Fibroblast of peridontal ligament (primary cell): ENCODE results near the gene NTRK3.

Experiments used
- DNase-seq: peaks from one replicate; pipeline ENCODE4 v3.0.0-alpha.2; 2010; ENCODE audit errors: extremely low read depth

The NTRK3 gene

GRCh38 chr15:87942316-87942715 is 314.2 kb downstream of the NTRK3 start:
- no peak for DNase-seq

DNA sequence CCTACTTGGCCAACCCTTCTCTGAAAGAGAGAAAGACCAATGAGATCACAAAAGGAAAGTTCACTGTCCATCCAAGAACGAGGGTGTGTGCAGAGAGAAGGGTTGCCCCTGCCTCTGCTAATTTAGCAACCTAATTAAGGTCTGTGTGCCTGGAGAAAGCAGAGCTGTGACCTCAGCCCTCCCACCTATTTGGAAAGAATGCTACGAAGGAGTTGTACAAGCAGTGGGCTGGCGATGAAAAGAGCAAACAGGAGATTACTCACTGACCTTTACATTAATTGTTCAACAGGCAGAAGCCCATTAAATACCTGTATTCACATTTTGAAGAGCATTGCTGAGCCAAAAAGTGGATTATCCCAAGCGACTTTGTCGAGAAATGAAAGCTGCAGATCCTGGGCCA is 314.9 kb downstream of the NTRK3 start:
- no peak for DNase-seq

DNA sequence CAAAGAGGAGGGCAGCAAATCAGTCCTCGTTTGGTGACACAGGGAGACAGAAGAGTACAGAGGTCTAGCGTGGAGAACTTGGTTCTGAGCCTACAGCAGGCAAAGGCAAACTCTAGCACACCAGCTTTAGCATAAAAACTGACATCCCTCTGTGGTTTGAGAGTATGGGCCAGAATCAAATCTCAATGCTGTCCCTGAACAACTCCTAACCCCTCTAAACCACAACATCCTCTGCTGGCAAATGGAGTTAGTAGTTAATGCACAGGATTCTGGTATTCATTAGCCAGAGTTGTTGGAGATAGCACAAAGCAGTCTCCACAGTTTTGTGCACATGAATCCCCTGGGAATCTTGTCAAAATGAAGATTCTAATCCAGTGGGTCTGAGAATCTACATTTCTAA is 315.8 kb downstream of the NTRK3 start:
- no peak for DNase-seq

DNA sequence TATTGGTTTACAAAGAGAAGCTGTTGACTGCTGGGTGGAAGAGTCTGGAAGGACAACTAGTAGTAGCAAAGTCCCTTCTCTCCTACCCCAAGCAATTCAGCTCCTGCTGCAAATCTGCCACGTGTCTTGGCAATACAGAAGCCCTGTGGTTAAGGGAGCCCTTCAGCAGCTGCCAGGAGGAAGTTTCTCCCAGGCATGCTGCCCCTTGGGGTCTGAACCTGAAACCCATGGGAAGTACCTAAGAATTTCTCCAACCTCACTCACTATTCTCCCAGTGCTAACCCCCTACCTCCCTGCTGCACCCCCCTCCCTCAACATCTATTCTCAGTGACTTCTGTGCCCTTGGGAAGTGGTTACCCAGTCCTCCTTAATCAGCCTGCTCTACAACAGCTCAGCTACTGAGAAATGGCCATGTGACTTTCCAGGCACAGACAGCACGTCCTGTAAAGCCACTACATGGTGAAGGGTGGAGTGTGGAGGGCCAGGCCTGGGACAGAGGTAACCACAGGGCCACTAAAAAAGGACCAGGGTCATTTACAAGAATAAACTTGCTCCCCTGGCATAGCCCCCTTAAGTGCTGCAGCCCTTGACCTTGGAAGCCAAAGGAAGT is 316.6 kb downstream of the NTRK3 start:
- DNase-seq: no peak

GRCh38 chr15:87938031-87938430 is 318.5 kb downstream of the NTRK3 start:
- no peak for DNase-seq

GRCh38 chr15:87935583-87935982 is 321.0 kb downstream of the NTRK3 start:
- DNase-seq: no peak

GRCh38 chr15:87931584-87931983 is 325.0 kb downstream of the NTRK3 start:
- DNase-seq: no peak

DNA sequence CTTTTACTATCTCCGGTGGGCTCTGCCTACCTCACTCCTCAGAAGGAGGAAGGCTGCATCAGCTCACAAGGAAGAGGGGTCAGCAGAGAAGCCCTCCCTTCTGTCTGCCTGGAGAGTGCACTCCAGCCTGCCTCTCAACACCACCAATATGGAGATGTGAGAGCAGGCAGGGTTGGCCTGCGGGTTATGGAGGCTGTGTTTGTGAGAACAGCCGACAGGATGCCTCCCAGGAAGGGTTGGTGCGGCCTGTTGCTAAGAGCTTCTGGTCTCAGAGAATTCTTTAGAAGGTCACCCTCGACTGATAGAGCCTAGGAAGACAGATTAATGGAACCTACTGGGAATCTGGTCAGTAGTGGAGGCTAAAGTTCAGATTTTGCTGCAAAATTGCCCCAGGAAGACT is 326.1 kb downstream of the NTRK3 start:
- DNase-seq: no peak

- DNase-seq: no peak
Observed at GRCh38 chr15:87929841-87930240, 326.7 kb downstream of the NTRK3 start.

GRCh38 chr15:87924433-87924832 is 332.1 kb downstream of the NTRK3 start:
- DNase-seq: no peak

- DNase-seq: no peak
Observed at GRCh38 chr15:87919064-87919463, 337.5 kb downstream of the NTRK3 start.

DNA sequence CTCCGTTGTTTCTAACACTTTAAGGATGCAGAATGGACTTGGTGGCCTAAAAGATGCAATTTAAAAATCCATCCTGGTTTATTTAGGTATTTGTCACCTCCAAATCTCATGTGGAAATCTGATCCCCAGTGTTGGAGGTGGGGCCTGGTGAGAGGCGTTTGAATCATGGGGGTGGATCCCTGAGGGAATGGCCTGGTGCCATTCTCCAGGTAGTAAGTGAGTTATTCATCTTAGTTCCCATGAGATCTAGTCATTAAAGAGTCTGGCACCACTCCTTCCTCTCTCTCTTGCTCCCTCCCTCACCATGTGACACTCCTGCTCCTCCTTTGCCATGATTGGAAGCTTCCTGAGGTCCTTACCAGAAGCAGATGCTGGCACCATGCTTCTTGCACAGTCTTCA is 339.1 kb downstream of the NTRK3 start:
- DNase-seq: no peak

- DNase-seq: no peak
Observed at GRCh38 chr15:87916208-87916607, 340.3 kb downstream of the NTRK3 start.

DNA sequence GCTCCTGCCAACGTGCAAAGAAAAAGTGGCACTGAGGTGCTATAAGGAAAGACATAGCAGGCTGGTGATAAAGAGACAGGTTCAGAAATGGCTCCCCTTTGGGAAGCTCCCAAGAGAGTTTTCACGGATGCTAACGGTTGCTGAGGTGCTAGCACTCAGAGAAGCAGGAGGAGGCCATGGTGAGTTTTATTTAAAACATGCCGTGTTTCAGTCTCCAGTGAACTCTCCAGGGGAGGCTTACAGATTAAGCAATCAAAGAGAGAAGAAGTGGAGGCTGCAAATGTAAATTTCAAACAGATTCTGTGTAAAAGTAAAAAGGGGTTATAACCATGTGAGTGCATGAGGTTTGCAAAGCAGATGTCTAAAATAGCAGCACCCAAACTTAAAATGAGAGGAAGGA is 346.2 kb downstream of the NTRK3 start:
- DNase-seq: peak; percentile 1

DNA sequence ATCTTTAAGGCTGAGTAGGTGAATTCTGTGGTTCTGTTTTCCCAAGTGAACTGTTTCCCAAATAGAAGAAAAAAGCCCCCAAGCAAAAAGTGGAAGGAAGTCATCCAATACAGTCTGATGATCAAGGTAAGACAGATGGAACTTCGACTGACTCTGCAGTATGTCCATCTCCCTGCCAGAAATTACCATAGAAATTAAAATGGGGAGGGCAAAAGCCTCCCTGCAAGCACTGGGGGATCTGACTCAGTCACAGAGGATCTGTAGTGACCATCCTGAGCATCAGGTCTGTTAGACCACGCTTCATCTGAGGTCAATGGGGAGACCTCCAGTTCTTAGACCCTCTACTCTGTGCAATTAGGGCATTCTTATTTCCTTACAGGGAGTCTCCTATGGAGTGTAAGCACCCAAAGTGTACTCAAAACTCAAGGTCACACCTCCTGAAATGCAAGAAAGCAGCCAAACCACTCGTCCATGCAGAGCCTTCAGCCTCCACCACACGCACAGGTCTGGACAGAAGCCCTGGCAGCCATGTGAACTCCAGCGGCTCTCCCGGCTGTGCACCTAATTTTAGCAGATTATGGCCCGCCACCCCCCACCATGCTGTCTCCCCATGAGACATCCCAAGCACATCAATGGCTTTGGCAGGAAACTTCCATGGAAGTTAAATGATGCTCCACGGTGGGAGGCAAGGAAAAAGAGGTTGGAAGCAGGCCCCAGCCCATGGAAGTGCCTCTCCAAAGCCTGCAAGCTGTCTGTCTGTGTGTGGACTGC is 348.7 kb downstream of the NTRK3 start:
- DNase-seq: no peak

DNA sequence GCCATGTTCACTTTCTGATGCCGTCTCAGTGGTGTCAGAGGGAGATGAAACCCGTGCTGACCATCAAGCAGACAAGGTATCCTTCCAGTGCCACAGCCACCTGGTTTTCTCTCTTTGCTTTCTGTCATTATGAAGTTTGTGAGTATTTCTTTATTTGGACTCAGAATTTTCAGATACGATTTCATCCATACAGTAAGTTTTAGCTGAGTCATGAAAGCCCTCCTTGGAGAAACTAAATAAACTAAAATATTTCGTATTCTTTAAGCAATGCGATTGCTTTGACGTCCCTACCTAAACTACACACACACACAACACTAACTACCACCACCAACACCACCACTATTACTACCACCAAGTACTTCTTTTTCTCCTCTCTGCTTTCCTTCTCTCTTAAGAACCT is 350.1 kb downstream of the NTRK3 start:
- no peak for DNase-seq

- no peak for DNase-seq
Observed at GRCh38 chr15:87902772-87903426, 353.6 kb downstream of the NTRK3 start.

DNA sequence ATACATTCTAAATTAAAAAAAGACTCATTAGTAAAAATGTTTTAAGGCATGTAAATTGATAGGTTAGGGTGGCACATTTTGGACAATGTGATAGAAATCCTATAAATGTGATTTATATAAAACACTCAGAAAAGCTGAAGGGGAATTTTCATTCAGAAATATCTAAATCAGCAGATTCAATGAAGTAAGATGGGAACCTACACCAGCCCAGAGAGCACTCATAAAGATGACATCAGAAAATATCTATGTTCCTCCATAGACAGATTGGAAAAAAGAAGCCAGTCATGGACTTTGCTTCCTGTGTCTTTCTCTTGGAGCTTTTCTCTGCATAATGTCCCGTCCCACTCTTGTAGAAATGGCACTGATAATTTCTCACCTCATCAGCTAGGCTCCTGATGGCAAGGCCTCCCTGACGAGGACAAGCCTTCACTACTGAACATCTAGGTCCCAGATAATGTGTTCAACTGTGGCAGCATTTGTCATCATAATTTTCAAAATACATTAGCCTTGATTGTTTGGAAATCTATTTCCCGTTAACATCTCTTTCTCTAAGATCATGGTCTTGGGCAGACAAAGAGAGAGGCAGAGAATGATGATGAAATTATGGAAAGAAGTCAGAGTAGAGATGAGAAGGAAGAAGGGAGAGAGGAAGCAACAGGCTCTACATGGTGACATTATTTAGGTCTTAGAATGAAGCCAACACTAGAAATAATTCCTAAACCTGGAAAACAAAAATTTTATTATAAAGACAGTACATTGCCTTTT is 354.4 kb downstream of the NTRK3 start:
- no peak for DNase-seq

- DNase-seq: no peak
Observed at GRCh38 chr15:87901008-87901407, 355.5 kb downstream of the NTRK3 start.

- no peak for DNase-seq
Observed at GRCh38 chr15:87896936-87897335, 359.6 kb downstream of the NTRK3 start.

- DNase-seq: no peak
Observed at GRCh38 chr15:87887177-87887576, 369.4 kb downstream of the NTRK3 start.

DNA sequence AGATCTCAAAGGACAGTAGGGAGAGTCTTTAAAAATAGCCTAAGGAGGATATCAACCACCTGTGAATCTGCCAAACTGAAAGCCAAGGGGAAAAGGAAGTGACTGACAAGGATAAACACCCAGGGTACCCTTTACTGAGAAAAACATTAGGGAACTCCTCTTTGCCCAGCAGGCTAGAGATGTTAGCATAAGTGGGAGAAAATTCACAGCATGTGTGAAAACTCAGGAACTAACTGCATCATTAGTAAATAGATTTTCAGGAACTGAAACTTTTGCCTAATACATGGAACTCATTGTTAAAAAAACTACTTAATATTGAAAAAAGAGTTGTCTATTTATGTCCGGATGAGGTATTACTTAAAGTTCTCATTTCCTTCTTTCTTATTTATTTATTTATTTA is 375.5 kb downstream of the NTRK3 start:
- DNase-seq: no peak
